GM13976 (cell line): ENCODE results near the gene ABL2.
"Not testable (repeated sequence)": the region's sequence is repeated elsewhere in the genome, so short reads cannot be mapped to it uniquely, and the experiment has no call there.

Source experiments
- DNase-seq: peaks from one replicate; pipeline ENCODE4 v3.0.0; 2012; ENCODE audit warnings: low spot score
- in situ Hi-C: fragments of 300-500 bp; cut with MboI; formaldehyde crosslinking; loops from one replicate; pipeline ENCODE4 v1.12.0; 2022; ENCODE audit warnings: low sequenced_read_pairs, mixed read lengths, inconsistent platforms; ENCODE audit not compliant: unreplicated experiment
- TF ChIP-seq, protein P1 (sequence below): IDR thresholded peaks from 2 replicates; pipeline ENCODE4 v1.5.1; 2012; ENCODE audit warnings: borderline replicate concordance, mild to moderate bottlenecking; ENCODE audit not compliant: insufficient read depth; ENCODE audit errors: extremely low read depth, missing control alignments, control extremely low read depth

Gene ABL2

DNA sequence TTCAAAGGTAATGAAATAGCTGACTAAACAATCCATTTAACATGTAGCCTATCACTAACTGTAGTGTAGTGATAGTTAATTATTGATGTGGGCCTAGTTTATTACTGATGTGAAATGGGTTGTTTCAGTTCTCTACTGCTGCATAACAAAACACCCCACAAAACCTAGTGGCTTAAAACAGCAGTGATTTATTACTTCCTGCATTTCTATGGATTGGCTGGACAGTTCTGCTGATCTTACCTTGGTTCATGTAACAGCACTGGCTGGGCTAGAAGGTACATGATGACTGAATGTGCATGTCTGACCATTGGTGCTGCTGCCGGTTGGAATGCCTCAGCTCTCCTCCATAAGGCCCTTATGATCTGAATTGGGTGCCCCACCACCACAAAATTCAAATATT, 5.4 kb upstream of the ABL2 start:
- DNase-seq: no peak
- TF ChIP-seq, protein P1, sequence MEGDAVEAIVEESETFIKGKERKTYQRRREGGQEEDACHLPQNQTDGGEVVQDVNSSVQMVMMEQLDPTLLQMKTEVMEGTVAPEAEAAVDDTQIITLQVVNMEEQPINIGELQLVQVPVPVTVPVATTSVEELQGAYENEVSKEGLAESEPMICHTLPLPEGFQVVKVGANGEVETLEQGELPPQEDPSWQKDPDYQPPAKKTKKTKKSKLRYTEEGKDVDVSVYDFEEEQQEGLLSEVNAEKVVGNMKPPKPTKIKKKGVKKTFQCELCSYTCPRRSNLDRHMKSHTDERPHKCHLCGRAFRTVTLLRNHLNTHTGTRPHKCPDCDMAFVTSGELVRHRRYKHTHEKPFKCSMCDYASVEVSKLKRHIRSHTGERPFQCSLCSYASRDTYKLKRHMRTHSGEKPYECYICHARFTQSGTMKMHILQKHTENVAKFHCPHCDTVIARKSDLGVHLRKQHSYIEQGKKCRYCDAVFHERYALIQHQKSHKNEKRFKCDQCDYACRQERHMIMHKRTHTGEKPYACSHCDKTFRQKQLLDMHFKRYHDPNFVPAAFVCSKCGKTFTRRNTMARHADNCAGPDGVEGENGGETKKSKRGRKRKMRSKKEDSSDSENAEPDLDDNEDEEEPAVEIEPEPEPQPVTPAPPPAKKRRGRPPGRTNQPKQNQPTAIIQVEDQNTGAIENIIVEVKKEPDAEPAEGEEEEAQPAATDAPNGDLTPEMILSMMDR: no peak
- in situ Hi-C loops: no loop called here

DNA sequence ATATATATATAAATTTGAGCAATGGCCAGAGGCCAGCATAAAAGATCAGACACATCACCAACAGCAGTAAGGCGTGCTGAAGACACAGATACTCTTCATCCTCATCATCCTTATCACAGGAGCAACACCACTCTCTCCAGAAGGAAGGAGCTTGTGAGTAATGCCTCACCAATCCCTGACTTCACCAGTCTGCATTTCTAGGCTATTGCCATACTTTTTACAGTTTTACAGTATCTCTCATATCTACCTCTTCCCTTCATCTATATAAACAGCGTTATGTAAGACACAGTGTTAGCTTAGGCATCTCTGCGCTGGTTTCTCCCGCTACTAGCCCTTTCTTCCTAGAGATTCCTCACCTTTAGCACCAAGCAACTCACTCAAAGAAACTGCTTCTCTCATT, 2.4 kb upstream of the ABL2 start:
- no peak for DNase-seq
- TF ChIP-seq, protein P1: no peak
- in situ Hi-C loops: no loop called here

DNA sequence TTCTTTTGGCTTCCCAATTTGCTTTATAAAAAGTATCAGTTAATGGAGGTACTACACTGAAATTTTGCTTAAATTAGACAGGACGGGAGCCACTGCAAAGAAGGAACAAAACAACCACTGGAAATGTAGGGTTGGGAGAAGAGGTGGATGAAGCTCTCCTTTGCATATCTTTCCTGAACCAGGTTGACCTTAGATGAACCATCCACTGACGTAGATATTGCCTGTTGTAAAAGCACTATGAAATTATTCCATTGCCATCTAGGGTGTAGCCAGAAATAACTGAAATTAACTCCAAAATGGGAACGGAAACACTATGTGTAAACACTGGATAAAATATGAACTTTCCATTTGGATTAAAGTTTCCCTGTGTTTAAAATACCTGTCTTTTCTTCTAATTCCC, 1.2 kb upstream of the ABL2 start:
- DNase-seq: no peak
- in situ Hi-C loops: no loop called here
- TF ChIP-seq, protein P1: no peak

DNA sequence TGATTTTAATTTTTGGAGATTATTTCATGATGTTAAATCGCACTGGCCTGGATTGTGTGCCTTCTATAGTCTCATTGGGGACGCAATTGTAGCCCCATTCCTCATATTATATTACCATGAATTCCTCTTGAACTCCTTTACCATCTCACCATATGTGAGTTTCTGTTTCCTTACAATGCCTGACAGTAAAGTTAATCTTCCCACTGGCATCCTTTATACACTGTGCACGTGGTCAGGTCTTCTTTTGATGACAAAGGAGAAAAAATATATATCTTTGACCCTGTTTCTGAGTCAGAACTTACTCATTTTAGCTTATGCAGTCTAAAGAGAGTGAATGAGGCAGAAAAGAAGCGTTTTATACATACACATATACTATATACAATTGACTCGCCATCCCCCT, 774 bp upstream of the ABL2 start:
- DNase-seq: no peak
- TF ChIP-seq, protein P1: no peak
- in situ Hi-C loops: no loop called here

DNA sequence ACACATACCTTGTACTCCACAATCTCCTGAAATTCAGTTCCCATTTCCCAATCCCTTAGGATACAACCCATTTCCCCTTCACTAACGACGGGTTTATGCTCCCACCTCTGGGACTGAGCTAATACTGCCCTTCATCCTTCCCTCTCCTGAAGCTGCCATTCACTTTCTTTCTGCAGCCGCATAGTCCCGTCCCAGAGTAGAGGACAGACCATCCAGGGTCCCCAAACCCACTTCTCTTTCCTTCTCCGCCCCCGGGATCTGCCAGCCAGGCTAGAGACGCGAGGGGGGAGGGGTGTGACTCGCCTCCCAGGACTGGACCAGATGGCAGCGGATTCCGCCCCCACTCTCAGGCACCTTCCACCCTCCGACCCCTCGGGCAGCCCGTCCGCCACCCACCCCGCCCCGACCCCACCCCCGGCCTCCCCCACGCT, 679 bp downstream of the ABL2 start:
- in situ Hi-C loops: no loop called here
- TF ChIP-seq, protein P1: no peak
- DNase-seq: no peak

DNA sequence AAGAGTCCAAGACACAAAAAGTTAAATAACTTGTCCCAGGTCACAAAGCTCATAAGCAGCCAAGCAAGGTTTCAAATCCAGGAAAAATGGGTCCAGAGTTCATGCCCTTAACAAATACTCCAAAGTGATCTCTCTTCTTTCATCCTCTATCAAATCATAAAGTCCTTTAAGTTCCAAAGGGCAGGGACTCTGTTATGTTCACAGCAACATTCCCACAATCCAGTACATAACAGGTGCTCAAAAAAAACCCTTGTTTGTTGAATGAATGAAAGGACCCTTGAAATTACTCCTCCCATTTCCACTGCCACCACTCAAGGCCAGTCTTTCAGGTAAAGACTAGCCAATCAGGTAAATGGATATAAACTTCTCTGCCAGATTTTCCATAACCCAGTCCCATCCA, 2.7 kb downstream of the ABL2 start:
- TF ChIP-seq, protein P1: no peak
- in situ Hi-C loops: no loop called here
- DNase-seq: no peak

DNA sequence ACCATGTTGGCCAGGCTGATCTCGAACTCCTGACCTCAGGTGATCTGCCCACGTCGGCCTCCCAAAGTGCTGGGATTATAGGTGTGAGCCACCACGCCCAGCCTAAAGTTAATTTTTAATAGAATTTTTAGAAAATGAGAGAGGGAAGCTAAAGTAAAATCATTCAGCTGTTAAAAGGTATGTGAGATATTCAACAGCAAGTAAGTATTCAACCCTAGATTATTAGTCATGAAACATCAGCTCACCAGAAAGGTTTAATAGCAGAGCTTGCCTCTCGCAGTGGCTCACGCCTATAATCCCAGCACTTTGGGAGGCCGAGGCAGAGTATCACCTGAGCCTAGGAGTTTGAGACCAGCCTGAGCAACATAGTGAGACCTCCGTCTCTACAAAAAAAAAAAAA, 5.0 kb downstream of the ABL2 start:
- in situ Hi-C loops, DNase-seq: not testable (repeated sequence)

DNA sequence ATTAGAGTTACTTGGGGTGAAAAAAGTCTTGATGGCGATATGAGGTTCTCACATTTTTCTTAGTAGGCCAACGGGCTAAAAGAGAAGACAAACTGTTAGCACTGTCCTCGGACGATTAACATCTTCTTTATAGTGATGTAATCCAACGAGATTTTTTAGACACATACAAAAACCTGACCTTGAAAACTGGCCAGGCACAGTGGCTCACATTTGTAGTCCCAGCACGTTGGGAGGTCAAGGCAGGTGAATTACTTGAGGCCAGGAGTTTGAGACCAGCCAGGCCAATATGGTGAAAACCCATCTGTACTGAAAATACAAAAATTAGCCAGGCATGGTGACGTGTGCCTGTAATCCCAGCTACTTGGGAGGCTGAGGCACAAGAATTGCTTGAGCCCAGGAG, 8.4 kb downstream of the ABL2 start:
- DNase-seq, in situ Hi-C loops: not testable (repeated sequence)
